NCI-H2171 (cell line): Measurements from ENCODE around the gene BIRC5.

Experiments
- DNase-seq: peaks from one replicate; lab custom pipeline; 2025; lab: John Stamatoyannopoulos, UW

Gene BIRC5

DNA sequence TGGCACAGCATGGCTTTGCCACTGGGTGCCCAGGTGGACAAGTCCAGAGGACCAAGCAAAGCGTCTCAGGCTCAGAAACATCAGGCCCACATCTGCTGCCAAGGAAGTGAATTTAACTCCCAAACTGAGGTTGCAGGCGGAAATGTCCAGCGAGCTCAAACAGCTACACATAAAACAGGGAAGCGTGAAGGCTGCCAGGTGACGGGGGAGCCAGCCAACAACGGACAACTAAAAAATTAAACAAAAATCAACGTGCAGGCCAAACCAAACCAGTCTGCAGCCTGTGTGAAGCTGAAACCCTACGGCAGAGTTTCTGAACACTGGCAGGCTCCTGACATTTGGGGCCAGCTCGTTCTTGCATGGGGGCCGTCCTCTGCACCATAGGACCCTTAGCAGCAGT is 29.7 kb upstream of the BIRC5 start:
- no peak for DNase-seq

DNA sequence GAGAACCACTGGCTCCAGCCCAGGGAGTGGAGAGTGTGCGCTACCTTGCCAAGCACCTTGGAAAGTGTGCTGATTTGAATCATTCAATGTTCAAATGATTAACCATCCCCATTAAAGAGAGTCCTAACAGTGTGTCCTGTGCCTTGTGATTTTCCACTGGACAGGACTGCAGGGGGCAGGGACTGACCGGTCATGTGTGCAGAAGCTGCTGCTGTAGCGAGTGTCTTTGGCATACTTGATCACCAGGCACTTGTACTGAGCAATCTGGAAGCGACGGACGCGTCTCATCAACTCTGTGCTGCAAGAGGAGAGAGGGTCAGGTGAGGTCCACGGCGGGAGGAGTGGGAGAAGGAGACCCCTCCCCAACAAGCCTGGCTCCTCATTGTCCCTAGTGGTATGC is 29.2 kb upstream of the BIRC5 start:
- DNase-seq, result no peak

DNA sequence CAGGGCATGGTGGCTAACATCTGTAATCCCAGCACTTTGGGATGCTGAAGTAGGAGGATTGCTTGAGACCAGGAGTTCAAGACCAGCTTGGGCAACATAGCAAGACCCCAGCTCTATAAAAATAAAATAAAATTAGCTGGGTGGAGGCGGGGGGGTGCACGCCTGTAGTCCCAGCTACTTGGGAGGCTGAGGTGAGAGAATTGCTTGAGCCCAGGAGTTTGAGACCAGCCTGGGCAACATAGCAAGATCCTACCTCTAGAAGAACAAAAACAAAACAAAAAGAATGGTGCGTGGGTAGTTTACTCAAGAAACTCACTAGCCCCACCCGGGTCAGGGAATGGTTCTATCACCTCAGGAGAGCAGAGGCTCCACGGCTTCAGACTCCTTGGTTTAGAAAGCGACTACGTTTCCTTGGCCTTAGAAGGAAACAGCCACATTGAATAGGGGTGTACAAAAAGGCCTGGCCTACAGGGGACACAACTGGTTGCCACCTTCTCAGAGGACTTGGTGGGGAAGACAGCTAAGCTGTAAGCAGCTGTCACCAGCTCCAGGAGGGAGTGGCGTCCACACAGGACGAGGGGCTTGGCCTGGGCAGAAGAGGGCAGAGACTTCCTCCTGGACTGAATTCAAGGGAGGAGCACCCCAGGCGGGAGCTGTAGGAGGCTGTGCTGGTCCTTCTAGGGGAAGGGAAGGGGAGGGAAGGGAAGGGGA is 27.9 kb upstream of the BIRC5 start:
- DNase-seq, result no peak

DNA sequence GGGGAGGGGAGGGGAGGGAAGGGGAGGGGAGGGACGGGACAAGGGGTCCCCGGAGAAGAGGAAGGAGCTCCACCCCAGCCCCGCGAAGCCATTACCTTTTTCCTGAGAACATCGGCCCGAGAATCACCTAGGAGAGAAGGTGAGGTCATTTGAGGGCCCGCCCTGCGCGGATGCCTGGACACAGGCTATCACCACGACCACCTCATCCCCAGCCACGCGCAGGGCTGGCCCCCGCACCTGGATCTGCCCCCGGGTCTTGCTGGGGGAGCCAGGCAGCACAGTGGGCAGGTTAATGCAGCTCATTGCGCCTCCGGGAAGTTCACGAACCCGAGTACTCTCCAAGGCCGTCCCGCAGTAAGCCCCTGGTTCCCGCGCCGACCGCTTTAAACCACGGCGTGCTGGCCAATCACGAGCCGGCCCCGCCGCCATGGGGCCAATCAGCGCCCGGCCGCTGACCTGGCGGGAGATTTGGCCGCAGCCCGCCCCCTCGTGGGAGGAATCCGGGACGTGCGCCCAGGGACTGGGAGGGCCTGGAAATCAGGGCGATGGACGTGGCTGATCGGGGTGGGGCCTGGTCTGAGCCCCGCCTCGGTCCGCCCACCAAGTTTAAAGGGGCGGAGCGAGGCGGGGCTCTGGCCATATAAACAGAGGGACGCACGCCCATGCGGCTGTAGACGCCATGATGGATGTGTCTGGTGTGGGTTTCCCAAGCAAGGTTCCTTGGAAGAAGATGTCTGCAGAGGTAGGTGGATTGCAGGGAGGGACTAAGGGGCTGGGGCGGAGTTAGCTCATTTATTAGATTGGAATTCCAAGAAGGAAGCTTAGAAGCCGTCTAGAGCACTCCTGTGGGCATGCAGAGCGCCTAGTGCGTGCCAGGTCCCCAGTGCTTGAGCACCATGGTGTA is 27.1 kb upstream of the BIRC5 start, which contains the start of the genes AFMID and TK1:
Gene AFMID, plus strand, starts transcription at position 671 of the 904 bp plus-strand sequence. Its CDS starts 9 bp downstream, at position 680.
Gene TK1, minus strand, starts transcription at position 361 of the 904 bp plus-strand sequence. Its CDS starts 58 bp downstream, at position 303.
- DNase-seq, result peak; percentile 96

DNA sequence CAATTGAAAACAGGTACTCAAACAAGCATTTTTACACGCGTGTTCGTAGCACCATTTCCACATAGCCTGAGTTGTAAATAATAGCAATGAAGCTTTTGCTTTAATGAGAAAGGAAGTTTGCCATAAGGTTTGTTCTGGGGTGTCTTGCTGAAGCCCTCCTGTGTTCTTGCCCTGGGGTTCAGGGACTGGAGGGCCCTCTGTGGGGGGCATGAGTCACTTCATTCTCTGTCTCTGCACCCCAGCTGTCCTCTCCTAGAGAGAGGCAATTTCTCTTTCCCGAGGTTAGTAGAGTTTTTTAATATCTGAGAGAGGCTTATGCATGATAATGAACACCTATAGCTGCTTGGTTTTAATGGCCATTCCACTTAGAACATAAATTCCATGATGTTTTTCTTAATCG is 17.3 kb upstream of the BIRC5 start:
- no peak for DNase-seq

DNA sequence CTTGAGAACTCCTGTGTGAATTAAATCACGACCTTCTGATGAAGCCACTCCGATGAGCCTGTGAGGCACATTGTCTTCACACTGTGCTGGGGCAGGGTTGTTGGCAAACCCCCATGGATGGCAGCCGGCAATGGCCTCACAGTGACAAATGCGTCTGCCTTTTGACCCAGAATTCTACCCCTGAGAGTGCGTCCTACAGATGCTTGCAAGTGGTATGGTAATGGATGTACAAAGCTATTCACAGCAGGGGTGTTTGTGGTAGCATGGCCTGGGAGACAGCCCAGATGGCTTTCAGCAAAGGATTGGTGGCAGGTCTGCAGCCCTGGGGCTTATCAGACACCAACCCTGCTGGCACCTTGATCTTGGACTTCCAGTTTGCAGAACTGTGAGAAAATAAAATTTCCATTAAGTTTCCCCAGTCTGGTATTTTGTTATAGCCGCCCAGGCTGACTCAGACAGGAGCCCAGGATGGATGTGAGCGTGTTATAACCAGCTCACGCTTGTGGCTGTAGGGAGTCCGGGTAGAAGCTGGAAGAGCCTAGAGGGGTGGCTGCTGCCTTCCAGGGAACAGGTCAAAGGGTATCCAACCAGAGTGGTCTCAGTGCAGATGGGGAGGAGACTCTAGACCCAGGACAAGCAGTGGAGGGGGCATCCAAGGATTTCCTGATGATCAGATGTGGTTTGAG is 16.8 kb upstream of the BIRC5 start:
- DNase-seq, result no peak

DNA sequence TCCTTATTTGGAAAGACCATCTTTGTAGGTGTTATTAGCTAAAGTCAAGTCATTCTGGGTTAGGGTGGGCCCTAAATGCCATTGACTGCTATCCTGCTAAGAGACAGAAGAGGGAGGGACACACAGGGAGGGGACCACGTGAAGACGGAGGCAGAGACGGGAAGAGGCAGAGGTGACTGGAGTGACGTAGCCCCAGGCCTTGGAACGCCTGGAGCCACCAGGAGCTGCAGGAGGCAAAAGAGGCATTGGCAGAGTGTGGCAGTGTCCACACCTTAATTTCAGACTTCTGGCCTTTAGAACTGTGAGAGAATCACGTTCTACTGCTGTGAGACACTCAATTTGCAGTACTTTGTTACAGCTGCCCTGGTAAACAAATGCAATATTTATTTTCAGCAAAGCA is 13.6 kb upstream of the BIRC5 start:
- no peak for DNase-seq

DNA sequence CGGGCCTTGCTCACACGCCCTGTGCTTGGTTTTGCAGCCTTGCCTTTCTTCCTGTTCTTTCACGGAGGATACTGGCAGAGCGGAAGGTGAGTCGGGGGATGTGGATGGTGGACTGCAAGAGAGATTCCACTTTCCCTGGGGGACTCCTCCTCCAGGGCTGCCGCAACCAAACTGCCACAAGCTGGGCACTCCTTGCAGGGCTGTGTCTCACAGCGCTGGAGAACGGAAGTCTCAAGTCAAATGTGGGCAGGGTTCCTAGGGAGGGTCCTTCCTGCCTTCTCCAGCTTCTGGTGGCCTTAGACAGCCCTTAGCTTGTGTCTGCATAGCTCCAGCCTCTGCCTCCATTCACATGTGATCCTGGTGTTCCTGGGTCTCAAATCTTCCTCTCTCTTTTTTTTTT is 11.4 kb upstream of the BIRC5 start:
- no peak for DNase-seq

DNA sequence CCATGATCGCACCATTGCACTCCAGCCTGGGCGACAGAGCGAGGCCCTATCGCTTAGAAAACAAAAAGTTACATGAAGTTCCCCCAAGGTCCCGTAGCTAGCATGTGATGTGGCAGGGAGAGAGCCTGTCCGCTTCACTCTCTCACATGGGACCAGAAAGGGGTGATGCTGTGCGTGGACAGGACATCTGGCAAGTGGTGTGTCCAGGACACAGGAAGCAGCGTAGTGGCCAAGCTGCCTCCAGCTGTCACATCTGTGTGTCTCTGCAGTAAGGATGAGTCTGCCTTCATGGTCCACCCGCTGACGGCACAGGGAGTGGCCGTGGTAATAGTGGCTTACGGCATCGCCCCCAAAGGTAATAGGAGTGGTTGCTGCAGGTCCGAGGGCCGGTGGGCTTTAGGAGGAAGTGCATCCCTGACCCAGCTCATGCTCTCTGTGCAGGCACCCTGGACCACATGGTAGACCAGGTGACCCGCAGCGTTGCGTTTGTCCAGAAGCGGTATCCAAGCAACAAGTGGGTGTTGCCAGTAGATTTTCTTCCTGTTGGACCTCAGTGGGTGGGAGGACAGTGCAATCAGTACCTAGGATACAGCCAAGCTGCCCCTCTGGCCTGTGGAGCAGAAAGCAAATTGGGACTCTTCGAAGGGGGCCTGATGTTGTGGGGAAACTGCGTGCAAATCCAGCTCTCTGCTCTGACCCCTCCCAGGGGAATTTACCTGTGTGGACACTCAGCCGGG is 9.5 kb upstream of the BIRC5 start:
- DNase-seq, result no peak

DNA sequence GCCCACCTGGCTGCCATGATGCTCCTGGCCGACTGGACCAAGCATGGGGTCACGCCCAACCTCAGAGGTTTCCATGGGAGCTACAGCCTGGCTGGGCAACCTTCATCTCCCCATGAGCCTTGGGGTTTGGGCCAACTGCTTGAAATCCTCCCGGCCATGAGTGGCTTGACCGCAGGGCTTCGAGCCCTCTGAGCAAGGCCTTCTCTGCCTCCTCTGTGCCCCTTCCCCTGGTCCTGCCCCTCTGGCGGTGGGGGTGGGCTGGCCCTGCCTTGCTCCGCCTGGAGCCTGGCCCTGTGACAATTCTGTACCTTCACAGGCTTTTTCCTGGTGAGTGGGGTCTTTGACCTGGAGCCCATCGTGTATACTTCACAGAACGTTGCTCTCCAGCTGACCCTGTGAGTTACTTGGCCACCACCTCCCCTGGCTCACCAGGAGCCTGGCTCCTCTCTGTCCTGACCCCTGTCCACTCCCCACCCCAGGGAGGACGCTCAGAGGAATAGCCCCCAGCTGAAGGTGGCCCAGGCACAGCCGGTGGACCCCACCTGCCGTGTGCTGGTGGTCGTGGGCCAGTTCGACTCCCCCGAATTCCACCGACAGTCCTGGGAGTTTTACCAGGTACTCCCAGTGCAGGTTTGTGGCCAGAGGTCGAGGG is 8.8 kb upstream of the BIRC5 start:
- no peak for DNase-seq

DNA sequence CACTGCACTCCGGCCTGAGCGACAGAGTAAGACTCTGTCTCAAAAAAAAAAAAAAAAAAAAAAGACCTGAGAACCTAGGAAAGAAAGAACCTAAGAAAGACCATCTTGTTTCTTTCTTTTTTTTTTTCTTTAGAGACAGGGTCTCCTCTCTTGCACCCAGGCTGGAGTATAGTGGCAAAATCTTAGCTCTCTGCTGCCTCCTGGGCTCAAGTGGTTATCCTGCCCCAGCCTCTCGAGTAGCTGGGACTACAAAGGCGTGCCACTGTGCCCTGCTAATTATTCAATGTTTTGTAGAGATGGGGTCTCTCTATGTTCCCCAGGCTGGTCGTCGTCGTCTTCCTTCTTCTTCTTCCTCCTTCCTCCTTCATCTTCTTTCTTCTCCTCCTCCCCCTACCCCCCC is 7.8 kb upstream of the BIRC5 start:
- DNase-seq, result no peak

DNA sequence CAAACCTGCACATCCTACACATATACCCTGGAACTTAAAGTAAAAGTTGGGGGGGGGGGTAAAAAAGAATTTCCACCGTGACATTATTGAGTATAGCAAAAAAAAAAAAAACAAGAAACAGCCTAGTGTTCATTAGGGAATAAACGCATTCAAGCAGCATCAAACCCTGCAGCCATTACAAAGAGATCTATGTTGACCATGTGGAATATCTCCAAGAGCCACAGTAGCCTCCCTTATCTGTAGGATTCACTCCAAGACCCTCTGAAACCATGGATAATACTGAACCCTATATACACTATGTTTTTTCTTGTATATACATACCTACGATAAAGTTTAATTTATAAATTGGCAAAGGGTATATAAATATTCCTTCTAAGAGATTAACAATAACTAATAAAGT is 5.6 kb upstream of the BIRC5 start:
- DNase-seq, result no peak

DNA sequence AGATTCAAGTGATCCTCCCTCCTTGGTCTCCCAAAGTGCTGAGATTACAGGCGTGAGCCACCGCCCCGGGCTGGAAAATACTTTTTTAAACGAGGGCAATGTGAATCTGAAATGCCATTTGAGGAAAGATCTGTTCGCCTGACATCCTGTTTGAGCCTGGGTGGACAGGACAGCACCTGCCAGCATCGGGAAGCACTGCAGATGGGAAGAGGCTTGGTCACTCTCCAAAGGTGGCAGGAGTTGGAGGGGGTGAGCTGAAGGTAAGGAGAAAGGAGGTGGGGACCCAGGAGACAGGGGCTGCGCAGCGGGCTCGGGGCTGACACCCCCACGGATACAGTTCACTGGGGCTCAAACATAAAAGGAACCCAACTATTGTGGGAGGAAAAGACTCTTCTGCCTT is 3.9 kb upstream of the BIRC5 start:
- DNase-seq, result no peak

DNA sequence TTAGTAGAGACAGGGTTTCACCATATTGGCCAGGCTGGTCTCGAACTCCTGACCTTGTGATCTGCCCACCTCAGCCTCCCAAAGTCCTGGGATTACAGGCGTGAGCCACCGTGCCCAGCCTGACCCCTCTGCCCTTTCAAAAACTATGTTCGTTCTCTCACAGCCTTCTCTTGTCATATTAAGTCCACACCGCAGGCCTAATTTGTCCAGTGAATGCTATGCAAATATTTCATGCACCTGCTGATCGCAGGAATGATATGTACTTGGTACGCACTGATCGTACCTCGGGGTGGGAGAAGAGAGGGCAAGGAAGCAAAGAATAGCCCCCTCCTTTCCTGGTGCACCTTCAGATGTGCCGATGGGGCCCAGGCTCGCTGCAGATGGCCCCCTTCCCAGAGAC is 3.0 kb upstream of the BIRC5 start:
- DNase-seq, result no peak

DNA sequence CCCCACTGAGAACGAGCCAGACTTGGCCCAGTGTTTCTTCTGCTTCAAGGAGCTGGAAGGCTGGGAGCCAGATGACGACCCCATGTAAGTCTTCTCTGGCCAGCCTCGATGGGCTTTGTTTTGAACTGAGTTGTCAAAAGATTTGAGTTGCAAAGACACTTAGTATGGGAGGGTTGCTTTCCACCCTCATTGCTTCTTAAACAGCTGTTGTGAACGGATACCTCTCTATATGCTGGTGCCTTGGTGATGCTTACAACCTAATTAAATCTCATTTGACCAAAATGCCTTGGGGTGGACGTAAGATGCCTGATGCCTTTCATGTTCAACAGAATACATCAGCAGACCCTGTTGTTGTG is 631 bp downstream of the BIRC5 start:
- no peak for DNase-seq

DNA sequence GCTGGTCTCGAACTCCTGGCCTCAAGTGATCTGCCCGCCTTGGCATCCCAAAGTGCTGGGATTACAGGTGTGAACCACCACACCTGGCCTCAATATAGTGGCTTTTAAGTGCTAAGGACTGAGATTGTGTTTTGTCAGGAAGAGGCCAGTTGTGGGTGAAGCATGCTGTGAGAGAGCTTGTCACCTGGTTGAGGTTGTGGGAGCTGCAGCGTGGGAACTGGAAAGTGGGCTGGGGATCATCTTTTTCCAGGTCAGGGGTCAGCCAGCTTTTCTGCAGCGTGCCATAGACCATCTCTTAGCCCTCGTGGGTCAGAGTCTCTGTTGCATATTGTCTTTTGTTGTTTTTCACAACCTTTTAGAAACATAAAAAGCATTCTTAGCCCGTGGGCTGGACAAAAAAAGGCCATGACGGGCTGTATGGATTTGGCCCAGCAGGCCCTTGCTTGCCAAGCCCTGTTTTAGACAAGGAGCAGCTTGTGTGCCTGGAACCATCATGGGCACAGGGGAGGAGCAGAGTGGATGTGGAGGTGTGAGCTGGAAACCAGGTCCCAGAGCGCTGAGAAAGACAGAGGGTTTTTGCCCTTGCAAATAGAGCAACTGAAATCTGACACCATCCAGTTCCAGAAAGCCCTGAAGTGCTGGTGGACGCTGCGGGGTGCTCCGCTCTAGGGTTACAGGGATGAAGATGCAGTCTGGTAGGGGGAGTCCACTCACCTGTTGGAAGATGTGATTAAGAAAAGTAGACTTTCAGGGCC is 5.5 kb downstream of the BIRC5 start:
- DNase-seq, result peak; percentile 63

DNA sequence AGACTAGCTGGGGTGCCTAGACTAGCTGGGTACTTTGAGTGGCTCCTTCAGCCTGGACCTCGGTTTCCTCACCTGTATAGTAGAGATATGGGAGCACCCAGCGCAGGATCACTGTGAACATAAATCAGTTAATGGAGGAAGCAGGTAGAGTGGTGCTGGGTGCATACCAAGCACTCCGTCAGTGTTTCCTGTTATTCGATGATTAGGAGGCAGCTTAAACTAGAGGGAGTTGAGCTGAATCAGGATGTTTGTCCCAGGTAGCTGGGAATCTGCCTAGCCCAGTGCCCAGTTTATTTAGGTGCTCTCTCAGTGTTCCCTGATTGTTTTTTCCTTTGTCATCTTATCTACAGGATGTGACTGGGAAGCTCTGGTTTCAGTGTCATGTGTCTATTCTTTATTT is 9.0 kb downstream of the BIRC5 start:
- no peak for DNase-seq

DNA sequence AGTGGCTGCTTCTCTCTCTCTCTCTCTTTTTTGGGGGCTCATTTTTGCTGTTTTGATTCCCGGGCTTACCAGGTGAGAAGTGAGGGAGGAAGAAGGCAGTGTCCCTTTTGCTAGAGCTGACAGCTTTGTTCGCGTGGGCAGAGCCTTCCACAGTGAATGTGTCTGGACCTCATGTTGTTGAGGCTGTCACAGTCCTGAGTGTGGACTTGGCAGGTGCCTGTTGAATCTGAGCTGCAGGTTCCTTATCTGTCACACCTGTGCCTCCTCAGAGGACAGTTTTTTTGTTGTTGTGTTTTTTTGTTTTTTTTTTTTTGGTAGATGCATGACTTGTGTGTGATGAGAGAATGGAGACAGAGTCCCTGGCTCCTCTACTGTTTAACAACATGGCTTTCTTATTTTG is 9.7 kb downstream of the BIRC5 start:
- no peak for DNase-seq

DNA sequence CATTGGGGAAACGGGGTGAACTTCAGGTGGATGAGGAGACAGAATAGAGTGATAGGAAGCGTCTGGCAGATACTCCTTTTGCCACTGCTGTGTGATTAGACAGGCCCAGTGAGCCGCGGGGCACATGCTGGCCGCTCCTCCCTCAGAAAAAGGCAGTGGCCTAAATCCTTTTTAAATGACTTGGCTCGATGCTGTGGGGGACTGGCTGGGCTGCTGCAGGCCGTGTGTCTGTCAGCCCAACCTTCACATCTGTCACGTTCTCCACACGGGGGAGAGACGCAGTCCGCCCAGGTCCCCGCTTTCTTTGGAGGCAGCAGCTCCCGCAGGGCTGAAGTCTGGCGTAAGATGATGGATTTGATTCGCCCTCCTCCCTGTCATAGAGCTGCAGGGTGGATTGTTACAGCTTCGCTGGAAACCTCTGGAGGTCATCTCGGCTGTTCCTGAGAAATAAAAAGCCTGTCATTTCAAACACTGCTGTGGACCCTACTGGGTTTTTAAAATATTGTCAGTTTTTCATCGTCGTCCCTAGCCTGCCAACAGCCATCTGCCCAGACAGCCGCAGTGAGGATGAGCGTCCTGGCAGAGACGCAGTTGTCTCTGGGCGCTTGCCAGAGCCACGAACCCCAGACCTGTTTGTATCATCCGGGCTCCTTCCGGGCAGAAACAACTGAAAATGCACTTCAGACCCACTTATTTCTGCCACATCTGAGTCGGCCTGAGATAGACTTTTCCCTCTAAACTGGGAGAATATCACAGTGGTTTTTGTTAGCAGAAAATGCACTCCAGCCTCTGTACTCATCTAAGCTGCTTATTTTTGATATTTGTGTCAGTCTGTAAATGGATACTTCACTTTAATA is 10.4 kb downstream of the BIRC5 start:
- DNase-seq, result peak; percentile 47
